ENCODE measurements around the gene SAP130.

Gene SAP130

DNA sequence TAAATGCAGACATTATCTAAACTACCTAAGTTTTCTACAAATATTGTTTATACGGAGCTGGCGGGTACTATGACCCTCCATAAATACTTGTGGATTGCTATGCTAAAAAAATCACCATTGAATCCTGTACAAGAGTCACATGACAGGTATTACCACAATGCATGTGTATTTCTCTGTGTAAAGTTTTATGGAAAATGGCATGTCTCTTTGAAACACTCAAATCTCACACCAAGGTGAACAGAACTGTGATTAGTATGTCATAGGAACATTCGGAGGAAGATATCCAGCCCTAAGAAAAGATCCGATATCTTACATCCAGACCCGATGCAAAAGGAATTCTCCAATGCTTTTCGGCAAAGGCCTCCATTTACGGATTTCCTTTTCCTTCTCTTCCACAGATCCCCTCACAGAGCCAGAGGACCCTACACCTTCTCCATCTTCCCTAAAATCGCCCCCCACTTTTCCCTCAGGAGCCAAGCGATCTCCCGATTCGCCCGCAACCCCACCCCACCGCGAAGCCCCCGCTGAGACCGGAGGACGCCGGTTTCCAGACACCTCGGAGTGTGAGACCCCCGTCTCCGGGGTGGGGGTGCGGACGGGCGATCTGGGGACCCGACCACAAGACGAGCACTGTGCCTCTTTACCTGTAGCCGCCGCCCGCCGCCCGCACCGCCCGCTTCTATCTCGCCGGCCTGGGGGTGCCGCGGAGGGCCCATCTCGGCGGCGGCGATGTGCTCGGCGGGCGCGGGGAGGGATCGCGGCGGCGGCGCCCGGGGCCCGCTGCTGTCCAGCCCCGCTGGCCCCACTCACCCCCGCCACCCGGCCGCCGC lies 1.2 kb downstream of the SAP130 start:
- H3K4me3 ChIP-seq (ENCODE audit: low read depth, low read length), result peak overlapping the region; percentile 85
- TF ChIP-seq, protein P1, sequence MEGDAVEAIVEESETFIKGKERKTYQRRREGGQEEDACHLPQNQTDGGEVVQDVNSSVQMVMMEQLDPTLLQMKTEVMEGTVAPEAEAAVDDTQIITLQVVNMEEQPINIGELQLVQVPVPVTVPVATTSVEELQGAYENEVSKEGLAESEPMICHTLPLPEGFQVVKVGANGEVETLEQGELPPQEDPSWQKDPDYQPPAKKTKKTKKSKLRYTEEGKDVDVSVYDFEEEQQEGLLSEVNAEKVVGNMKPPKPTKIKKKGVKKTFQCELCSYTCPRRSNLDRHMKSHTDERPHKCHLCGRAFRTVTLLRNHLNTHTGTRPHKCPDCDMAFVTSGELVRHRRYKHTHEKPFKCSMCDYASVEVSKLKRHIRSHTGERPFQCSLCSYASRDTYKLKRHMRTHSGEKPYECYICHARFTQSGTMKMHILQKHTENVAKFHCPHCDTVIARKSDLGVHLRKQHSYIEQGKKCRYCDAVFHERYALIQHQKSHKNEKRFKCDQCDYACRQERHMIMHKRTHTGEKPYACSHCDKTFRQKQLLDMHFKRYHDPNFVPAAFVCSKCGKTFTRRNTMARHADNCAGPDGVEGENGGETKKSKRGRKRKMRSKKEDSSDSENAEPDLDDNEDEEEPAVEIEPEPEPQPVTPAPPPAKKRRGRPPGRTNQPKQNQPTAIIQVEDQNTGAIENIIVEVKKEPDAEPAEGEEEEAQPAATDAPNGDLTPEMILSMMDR (IDR thresholded peaks at IDR 0.05; ENCODE audit: low read depth, low read length), result no peak

DNA sequence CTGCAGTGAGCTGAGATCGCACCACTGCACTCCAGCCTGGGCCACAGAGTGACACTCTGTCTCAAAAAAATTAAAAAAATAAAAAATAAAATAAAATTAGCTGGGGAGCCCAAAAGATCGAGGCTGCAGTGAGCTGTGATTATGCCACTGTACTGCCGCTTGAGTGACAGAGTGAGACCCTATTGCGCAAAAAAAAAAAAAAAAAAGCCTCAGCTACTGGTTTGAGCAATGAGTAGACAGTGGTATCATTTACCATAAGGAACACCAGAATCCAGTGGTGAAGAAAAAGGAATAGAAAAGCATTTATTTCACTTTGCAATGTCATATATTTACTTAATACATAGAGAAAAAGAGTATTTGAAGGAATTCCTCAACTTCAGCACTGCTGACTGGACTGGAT lies 3.0 kb downstream of the SAP130 start:
- no peak overlapping the region for H3K4me3 ChIP-seq (ENCODE audit: low read depth, low read length)
- TF ChIP-seq, protein P1 (IDR thresholded peaks at IDR 0.05; ENCODE audit: low read depth, low read length), result no peak

DNA sequence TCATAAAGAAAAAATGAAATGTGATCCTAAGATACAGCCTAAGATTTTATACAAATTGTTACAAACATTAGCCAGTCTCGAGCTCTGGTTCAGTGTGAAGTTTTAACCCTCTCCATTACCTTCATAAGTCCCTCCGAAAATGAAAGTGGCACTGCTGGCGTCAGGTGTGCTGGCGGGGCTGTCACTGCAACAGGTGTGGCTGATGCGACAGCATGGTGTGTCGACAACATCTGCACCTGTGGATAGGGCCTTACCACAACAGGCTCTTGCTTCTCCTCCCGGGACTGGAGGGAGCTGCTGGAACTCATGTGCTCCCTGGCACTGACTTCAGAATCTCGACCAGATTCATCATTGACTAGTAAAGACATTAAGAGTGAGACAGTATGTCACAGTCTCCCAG lies 10.3 kb downstream of the SAP130 start:
- TF ChIP-seq, protein P1 (IDR thresholded peaks at IDR 0.05; ENCODE audit: low read depth, low read length), result no peak
- no peak overlapping the region for H3K4me3 ChIP-seq (ENCODE audit: low read depth, low read length)

DNA sequence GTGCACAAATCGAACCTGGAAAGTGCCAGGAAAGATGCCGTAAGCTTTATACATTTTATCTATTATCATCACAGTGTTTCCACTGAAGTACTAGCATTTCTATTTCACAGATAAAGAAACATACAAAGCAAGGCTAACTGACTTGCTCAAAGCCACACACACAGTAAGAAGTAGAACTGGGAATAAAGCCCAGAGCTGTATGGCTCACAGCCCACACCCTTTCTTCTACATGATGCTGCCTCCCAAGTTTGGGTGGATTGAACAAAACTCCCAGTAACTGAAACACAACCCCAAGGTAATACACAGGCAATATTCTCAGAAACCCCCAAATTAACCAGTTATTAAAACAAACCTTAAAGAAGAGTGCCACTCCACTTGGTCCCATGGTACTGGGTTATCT lies 11.2 kb downstream of the SAP130 start:
- H3K4me3 ChIP-seq (ENCODE audit: low read depth, low read length), result no peak overlapping the region
- TF ChIP-seq, protein P1 (IDR thresholded peaks at IDR 0.05; ENCODE audit: low read depth, low read length), result no peak

DNA sequence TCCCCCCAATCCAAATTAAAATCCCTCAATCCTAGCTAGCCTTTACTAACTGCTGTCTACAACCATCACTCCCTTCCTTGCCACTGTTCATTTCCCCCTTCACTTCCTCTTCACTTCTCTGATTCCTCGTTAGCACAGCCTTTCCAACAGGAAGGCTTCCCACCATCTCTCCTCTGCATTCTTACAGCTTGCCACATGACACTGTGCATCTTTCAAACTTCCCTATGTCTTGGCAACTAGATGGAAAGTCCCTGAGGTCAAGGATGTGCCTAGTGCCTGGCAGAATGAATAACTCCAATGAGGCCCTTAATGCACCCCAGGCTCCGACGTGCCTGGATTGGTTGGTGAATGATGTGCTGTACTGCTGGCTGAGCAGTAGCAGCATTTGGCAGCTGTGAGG lies 15.2 kb downstream of the SAP130 start:
- TF ChIP-seq, protein P1 (IDR thresholded peaks at IDR 0.05; ENCODE audit: low read depth, low read length), result no peak
- no peak overlapping the region for H3K4me3 ChIP-seq (ENCODE audit: low read depth, low read length)

DNA sequence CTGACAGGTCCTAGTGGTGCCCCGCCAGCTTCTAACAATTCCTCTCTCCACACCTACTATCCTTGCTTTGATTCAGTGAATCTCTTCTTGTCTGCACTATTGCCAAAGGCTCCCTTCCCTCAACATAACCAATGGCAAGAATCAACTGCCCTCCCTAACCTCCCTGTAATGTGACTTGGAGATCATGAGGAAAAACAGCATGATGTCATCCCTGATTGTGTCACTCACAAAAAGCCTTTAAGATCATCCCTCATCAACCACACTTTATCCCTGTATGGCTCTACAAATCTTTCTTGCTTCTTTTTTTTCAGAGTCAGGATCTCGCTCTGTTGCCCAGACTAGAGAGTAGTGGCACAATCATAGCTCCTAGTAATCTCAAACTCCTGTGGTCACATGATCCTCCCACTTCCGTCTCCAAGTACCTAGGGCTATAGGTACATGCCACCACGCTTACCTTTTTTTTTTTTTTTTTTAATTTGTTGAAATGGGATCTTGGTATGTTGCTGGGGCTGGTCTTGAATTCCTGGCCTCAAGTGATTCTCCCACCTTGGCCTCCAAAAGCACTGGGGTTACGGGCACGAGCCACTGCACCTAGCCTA lies 19.7 kb downstream of the SAP130 start:
- H3K4me3 ChIP-seq (ENCODE audit: low read depth, low read length), result no peak overlapping the region

DNA sequence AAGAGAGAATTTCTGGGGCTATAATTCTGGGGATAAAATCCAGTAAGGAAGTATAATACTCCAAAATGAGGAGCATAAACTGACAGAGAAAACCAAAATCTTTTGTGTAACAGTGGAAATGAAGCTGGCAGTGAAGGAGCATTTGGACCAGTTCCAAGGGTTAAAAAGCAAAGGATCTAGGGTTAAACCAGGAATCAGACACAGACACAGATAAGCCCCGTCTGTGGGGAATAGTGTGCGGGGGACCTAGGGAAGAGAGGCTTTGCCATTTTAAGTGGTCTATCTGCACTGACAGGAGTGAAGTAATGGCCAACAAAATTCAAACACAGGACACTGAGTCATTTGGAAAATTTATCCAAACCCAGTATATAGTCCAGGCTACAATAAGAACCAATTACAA lies 23.4 kb downstream of the SAP130 start:
- TF ChIP-seq, protein P1 (IDR thresholded peaks at IDR 0.05; ENCODE audit: low read depth, low read length), result no peak
- H3K4me3 ChIP-seq (ENCODE audit: low read depth, low read length), result no peak overlapping the region

More for the DNA sequence above, 19.7 kb downstream of the SAP130 start:
- TF ChIP-seq, protein P1 (IDR thresholded peaks at IDR 0.05; ENCODE audit: low read depth, low read length), result no peak
